ENCODE data around the gene PACSIN3. TPM values are rescaled to one million over a fixed set of nuclear protein-coding genes. Genes with fewer than 3 reads are reported as not detected.

Gene PACSIN3
- polyA plus RNA-seq, 2 of the 4 experiments (the other 2 are of a cell fraction), result 16.5 to 35.3 TPM

GRCh38 chr11:47147681-47148080 is 38.6 kb downstream of the PACSIN3 start:
- TF ChIP-seq PHF8 (IDR thresholded peaks at IDR 0.05; ENCODE audit: borderline replicate concordance, low read depth), result no peak
- TF ChIP-seq CTCF (IDR thresholded peaks at IDR 0.05), result no peak
- TF ChIP-seq BCL3 (IDR thresholded peaks at IDR 0.05), result no peak
- TF ChIP-seq EP300 (IDR thresholded peaks at IDR 0.05), result no peak
- TF ChIP-seq HOXB13 (CRISPR knock-in tag; IDR thresholded peaks at IDR 0.05; ENCODE audit: low read depth), result no peak
- TF ChIP-seq EHF (CRISPR knock-in tag; IDR thresholded peaks at IDR 0.05), result no peak
- TF ChIP-seq CHD2 (IDR thresholded peaks at IDR 0.05; ENCODE audit: low read length, partially characterized antibody), result no peak
- TF ChIP-seq ZFP36 (IDR thresholded peaks at IDR 0.05; ENCODE audit: borderline replicate concordance, partially characterized antibody), result no peak
- TF ChIP-seq HDAC2 (IDR thresholded peaks at IDR 0.05), result no peak
- TF ChIP-seq E2F6 (IDR thresholded peaks at IDR 0.05; ENCODE audit: borderline replicate concordance, low read depth), result no peak
- no peak for TF ChIP-seq REST (IDR thresholded peaks at IDR 0.05)
- no peak for TF ChIP-seq RFX5 (IDR thresholded peaks at IDR 0.05)
- TF ChIP-seq CHD4 (IDR thresholded peaks at IDR 0.05; ENCODE audit: borderline replicate concordance), result no peak
- TF ChIP-seq HEYL (CRISPR knock-in tag; IDR thresholded peaks at IDR 0.05), result no peak
- no peak for TF ChIP-seq BHLHE40 (IDR thresholded peaks at IDR 0.05; ENCODE audit: low read depth, low read length)
- no peak for TF ChIP-seq NR3C1 (IDR thresholded peaks at IDR 0.05)
- no peak for TF ChIP-seq POLR2A (IDR thresholded peaks at IDR 0.05; ENCODE audit: low read length)
- no peak for TF ChIP-seq ATOH8 (CRISPR knock-in tag; IDR thresholded peaks at IDR 0.05; ENCODE audit: low read depth)
- Histone ChIP-seq H3K4me2 (no peak overlapping the region), H3K27ac (no peak overlapping the region), H3K4me1 (no peaks in the 10 kb centered on the region), H3K4me3 (no peak overlapping the region), H3K9me3 (no peaks in the 10 kb centered on the region)
- ChIA-PET CTCF (interaction anchor here (0.9 to 2.6 kb wide), 5 partner anchors 15 to 251 kb away, joined by 3 to 9 read pairs (median 4); no protein-coding TSS in a partner anchor), POLR2A (no interaction called here)
- DNase-seq (ENCODE audit: low read depth in 1 of 2, low spot score in 1 of 2) (no peak), FAIRE-seq (no peak), ATAC-seq (no peak)
- WGBS (ENCODE audit: missing lambda C conversion rate), result 86% methylated on average over 6 of the region's 7 CpGs

GRCh38 chr11:47147250-47147649 is 39.0 kb downstream of the PACSIN3 start:
- POLR2A ChIA-PET, result no interaction called here
- CTCF ChIA-PET, result interaction anchor here (0.8 to 2.6 kb wide), 7 partner anchors 14 to 321 kb away, joined by 3 to 9 read pairs (median 4); no protein-coding TSS in a partner anchor
- H3K9me3 ChIP-seq, result no peaks in the 10 kb centered on the region
- no peak for TF ChIP-seq CHD4 (IDR thresholded peaks at IDR 0.05; ENCODE audit: borderline replicate concordance)
- no peak for TF ChIP-seq CBX8 (IDR thresholded peaks at IDR 0.05)
- TF ChIP-seq HDAC2 (IDR thresholded peaks at IDR 0.05), result no peak
- TF ChIP-seq KDM5A (IDR thresholded peaks at IDR 0.05), result no peak
- TF ChIP-seq PHF8 (IDR thresholded peaks at IDR 0.05; ENCODE audit: borderline replicate concordance, low read depth), result no peak
- TF ChIP-seq HOXB13 (CRISPR knock-in tag; IDR thresholded peaks at IDR 0.05; ENCODE audit: low read depth), result no peak
- TF ChIP-seq CBX2 (IDR thresholded peaks at IDR 0.05; ENCODE audit: borderline replicate concordance, low read depth), result no peak
- no peak for TF ChIP-seq JUN (IDR thresholded peaks at IDR 0.05)
- TF ChIP-seq POLR2AphosphoS2 (conservative IDR thresholded peaks at IDR 0.05; ENCODE audit: low read length), result no peak
- no peak for TF ChIP-seq RAD21 (conservative IDR thresholded peaks at IDR 0.05 in 1 of 2, IDR thresholded peaks at IDR 0.05 in 1 of 2)
- no peak for TF ChIP-seq NR3C1 (IDR thresholded peaks at IDR 0.05)
- TF ChIP-seq TP53 (CRISPR knock-in tag; IDR thresholded peaks at IDR 0.05), result no peak
- no peak for TF ChIP-seq JUNB (IDR thresholded peaks at IDR 0.05)
- TF ChIP-seq EHF (CRISPR knock-in tag; IDR thresholded peaks at IDR 0.05), result no peak
- no peak for TF ChIP-seq POLR2A (IDR thresholded peaks at IDR 0.05; ENCODE audit: low read length)
- TF ChIP-seq HEYL (CRISPR knock-in tag; IDR thresholded peaks at IDR 0.05), result no peak
- no peak overlapping the region for H3K4me2 ChIP-seq
- FAIRE-seq (no peak), DNase-seq (ENCODE audit: low read depth in 1 of 2, low spot score in 1 of 2) (no peak), ATAC-seq (no peak)
- no peak overlapping the region for H3K27ac ChIP-seq
- no peaks in the 10 kb centered on the region for H3K4me1 ChIP-seq
- H3K4me3 ChIP-seq, result no peak overlapping the region
- whole genome bisulfite sequencing (ENCODE audit: missing lambda C conversion rate), result 73% methylated on average over 2 of the region's 2 CpGs

Data from A549 (cell line).